Upper lobe of right lung (tissue), 1 donor: ENCODE results near the gene GTPBP4. TPM values are rescaled to one million over a fixed set of nuclear protein-coding genes. Genes with fewer than 3 reads are reported as not detected.

Source experiments
- ATAC-seq: fragments of 200-7000 bp; cut with Tn5 transposase; one replicate; pipeline ENCODE4 v1.9.1; 2020; ENCODE audit warnings: mild to moderate bottlenecking, moderate library complexity
- DNase-seq: peaks from one replicate; pipeline ENCODE4 v3.0.0-alpha.2; 2020
- H3K27ac ChIP-seq: fragments of 200-600 bp; one replicate; pipeline ENCODE4 v1.8.0; 2022
- H3K27me3 ChIP-seq: fragments of 200-600 bp; one replicate; pipeline ENCODE4 v1.8.0; 2022; ENCODE audit warnings: mild to moderate bottlenecking
- H3K36me3 ChIP-seq: fragments of 200-600 bp; one replicate; pipeline ENCODE4 v1.8.0; 2022
- H3K4me1 ChIP-seq: fragments of 200-600 bp; one replicate; pipeline ENCODE4 v1.8.0; 2022
- H3K4me3 ChIP-seq: fragments of 200-600 bp; one replicate; pipeline ENCODE4 v1.8.0; 2022; ENCODE audit warnings: mild to moderate bottlenecking
- H3K9me3 ChIP-seq: fragments of 200-600 bp; one replicate; pipeline ENCODE4 v1.8.0; 2022
- intact Hi-C: fragments of 100-400 bp; cut with DNase I; formaldehyde crosslinking; loops from one replicate; pipeline ENCODE4 v1.11.0; 2022
- total RNA-seq: library from RNA; stranded (reverse); fragmentation: NEBNext Ultra II Directional; extraction: Animal tissue kit (Norgen Biotek cat#: 25700); gene quantifications from one replicate; pipeline ENCODE4 v1.2.1, GENCODE V29; 2021
- TF ChIP-seq, protein P1 (sequence below): fragments of 200-600 bp; IDR thresholded peaks from one replicate; pipeline ENCODE4 v1.8.0; 2022; ENCODE audit warnings: antibody characterized with exemption
- donor health status: DM: no; HTN: yes; CAD: no; lungs with severe emphysema.

The GTPBP4 gene
- total RNA-seq, 1 donor from 2014 or later: 36.5 TPM

DNA sequence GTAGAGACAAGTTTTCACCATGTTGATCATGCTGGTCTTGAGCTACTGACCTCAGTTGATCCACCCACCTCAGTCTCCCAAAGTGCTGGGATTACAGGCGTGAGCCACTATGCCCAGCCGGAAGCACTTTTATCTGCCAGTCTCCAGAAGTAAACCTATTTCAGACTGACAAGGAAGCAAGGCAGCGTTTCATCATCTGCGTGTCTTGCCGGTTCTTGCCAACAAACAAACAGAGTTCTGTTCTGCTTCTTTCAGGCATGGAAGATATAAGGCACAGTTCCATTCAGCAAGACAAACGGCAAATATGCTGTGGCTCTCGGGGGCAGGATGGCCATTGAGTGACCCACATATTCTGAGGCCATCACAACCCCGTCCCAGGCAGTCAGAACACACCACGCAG is 41.2 kb upstream of the GTPBP4 start:
- H3K27me3 ChIP-seq: no peaks in the 10 kb centered on the region
- TF ChIP-seq, protein P1, sequence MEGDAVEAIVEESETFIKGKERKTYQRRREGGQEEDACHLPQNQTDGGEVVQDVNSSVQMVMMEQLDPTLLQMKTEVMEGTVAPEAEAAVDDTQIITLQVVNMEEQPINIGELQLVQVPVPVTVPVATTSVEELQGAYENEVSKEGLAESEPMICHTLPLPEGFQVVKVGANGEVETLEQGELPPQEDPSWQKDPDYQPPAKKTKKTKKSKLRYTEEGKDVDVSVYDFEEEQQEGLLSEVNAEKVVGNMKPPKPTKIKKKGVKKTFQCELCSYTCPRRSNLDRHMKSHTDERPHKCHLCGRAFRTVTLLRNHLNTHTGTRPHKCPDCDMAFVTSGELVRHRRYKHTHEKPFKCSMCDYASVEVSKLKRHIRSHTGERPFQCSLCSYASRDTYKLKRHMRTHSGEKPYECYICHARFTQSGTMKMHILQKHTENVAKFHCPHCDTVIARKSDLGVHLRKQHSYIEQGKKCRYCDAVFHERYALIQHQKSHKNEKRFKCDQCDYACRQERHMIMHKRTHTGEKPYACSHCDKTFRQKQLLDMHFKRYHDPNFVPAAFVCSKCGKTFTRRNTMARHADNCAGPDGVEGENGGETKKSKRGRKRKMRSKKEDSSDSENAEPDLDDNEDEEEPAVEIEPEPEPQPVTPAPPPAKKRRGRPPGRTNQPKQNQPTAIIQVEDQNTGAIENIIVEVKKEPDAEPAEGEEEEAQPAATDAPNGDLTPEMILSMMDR: no peak
- H3K4me1 ChIP-seq: no peaks in the 10 kb centered on the region
- no peak overlapping the region for H3K27ac ChIP-seq
- ATAC-seq (no peak), DNase-seq (no peak)
- no peaks in the 10 kb centered on the region for H3K36me3 ChIP-seq
- no peak overlapping the region for H3K4me3 ChIP-seq
- no peaks in the 10 kb centered on the region for H3K9me3 ChIP-seq
- intact Hi-C loops: no loop called here

DNA sequence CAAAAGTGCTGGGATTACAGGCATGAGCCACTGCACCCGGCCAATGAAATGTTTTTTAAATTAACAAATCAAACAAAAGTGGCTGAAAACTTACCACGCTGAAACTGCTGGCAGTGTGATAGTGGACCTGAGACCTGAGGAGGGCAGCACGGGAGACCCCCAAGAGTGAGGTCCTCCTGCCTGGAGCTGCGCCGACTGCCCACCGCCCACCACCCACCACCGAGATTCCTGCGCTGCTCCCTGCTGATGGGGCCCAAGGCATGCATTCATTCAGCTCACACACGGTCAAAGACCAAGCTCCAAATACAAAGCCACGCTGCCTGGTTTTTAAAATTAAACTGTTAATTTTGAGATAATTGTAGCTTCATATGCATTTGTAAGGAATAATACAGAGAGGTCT is 40.4 kb upstream of the GTPBP4 start:
- no peaks in the 10 kb centered on the region for H3K36me3 ChIP-seq
- no peak overlapping the region for H3K27ac ChIP-seq
- TF ChIP-seq, protein P1: no peak
- DNase-seq: no peak
- no peak overlapping the region for H3K4me3 ChIP-seq
- H3K27me3 ChIP-seq: no peaks in the 10 kb centered on the region
- no peak for ATAC-seq
- intact Hi-C loops: no loop called here
- H3K9me3 ChIP-seq: no peaks in the 10 kb centered on the region
- no peaks in the 10 kb centered on the region for H3K4me1 ChIP-seq

DNA sequence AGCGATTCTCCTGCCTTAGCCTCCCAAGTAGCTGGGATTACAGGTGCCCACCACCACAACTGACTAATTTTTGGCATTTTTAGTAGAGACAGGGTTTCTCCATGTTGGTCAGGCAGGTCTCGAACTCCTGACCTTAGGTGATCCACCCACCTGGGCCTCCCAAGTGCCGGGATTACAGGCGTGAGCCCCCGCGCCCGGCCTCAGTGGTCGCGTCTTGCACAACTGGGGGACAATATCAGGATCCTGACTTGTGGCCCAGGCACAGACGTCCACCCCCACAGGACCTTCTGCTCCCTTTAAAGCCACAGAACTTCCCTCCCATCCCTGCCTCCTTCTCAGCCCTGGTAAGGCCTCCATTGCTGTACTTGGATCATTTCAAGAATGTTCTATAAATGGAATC is 39.9 kb upstream of the GTPBP4 start:
- Histone ChIP-seq H3K36me3 (no peaks in the 10 kb centered on the region), H3K27ac (no peak overlapping the region), H3K9me3 (no peaks in the 10 kb centered on the region), H3K4me1 (no peaks in the 10 kb centered on the region), H3K27me3 (no peaks in the 10 kb centered on the region), H3K4me3 (no peak overlapping the region)
- ATAC-seq (no peak), DNase-seq (no peak)
- TF ChIP-seq, protein P1: no peak
- intact Hi-C loops: no loop called here

DNA sequence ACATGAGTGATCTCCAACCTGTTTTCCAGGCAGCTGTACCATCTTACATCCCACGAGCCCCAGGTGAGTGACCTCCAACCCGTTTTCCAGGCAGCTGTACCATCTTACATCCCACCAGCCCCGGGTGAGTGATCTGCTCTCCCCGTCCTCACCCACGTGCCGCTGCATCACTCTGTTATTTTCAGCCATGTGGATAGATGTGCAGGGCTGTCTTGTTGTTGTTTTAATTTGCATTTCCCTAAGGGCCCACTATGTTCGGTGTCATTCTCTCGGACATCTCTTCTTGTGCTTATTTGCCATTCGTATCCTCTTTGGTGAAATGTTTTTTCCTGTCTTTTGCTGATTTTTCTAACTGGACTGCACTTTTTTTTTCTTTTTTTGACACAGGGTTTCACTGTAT is 38.8 kb upstream of the GTPBP4 start:
- Histone ChIP-seq H3K4me1 (no peaks in the 10 kb centered on the region), H3K4me3 (no peak overlapping the region), H3K9me3 (no peaks in the 10 kb centered on the region), H3K27ac (no peak overlapping the region), H3K36me3 (no peaks in the 10 kb centered on the region), H3K27me3 (no peaks in the 10 kb centered on the region)
- DNase-seq: no peak
- TF ChIP-seq, protein P1: no peak
- intact Hi-C loops: no loop called here
- ATAC-seq: no peak

DNA sequence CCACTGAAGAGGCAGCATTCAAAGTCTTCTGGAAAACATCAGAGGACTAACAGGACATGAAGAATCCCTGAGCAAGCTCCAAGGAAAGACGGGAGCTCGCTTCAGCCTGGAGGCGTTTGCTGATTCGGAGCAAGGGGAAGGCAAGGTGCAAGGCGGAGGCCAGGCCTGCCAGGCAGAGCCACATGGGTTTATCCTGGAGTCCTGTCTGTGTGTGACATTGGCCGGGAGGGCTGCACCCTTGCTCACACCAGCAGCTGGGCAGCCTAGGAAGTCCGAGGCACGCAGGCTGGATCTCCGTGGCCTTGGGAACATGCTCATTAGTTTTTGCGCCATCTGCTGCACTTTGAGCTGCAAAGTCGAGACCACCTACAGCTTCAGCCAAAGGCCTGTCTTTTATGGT is 34.4 kb upstream of the GTPBP4 start:
- no peak for ATAC-seq
- TF ChIP-seq, protein P1: no peak
- Histone ChIP-seq H3K9me3 (no peaks in the 10 kb centered on the region), H3K27me3 (no peaks in the 10 kb centered on the region), H3K36me3 (no peaks in the 10 kb centered on the region), H3K4me3 (no peak overlapping the region), H3K27ac (no peak overlapping the region), H3K4me1 (no peaks in the 10 kb centered on the region)
- no peak for DNase-seq
- intact Hi-C loops: no loop called here

DNA sequence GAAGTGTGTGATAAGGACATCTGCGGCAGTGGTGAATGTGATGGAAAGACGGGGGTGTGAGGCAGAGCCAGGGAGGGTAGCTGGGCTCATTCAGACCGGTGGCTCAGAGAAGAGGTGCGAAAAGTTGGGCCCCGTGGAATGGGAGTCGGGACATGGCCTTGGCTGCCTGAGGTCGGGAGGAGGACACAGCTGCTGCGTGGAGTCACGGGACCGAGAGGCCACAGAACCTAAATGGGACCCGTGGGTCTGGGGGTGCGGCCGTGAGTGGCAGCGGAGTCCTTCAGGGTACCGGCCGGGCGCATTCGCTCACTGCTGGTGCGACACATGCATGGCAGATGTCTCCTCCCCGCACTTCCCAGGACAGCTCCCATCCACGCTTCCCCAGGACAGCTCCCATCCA is 33.8 kb upstream of the GTPBP4 start:
- no peaks in the 10 kb centered on the region for H3K4me1 ChIP-seq
- H3K4me3 ChIP-seq: no peak overlapping the region
- ATAC-seq (no peak), DNase-seq (no peak)
- no peaks in the 10 kb centered on the region for H3K27me3 ChIP-seq
- no peak overlapping the region for H3K27ac ChIP-seq
- intact Hi-C loops: no loop called here
- H3K9me3 ChIP-seq: no peaks in the 10 kb centered on the region
- no peaks in the 10 kb centered on the region for H3K36me3 ChIP-seq
- TF ChIP-seq, protein P1: no peak
